Germinal center (tissue), 1 donor: ENCODE results near the gene CLDN24.

ENCODE experiments used
- DNase-seq: peaks from one replicate; pipeline ENCODE4 v3.0.0; 2012; ENCODE audit warnings: mixed read lengths, low spot score

CLDN24 gene

GRCh38 chr4:183322326-183322725 lies at the start of gene CLDN24:
CLDN24 (minus strand) TSS chr4:183322426; CDS start chr4:183322426, 0 bp downstream.
- DNase-seq: no peak

- DNase-seq: no peak
Measured at GRCh38 chr4:183370786-183371185, 48.6 kb upstream of the CLDN24 start.

- no peak for DNase-seq
Measured at GRCh38 chr4:183369073-183369472, 46.8 kb upstream of the CLDN24 start.

GRCh38 chr4:183366206-183366835 lies 44.1 kb upstream of the CLDN24 start:
- DNase-seq: no peak

- no peak for DNase-seq
Measured at GRCh38 chr4:183364025-183364424, 41.8 kb upstream of the CLDN24 start.

- DNase-seq: no peak
Measured at GRCh38 chr4:183362916-183363542, 40.8 kb upstream of the CLDN24 start.

- DNase-seq: no peak
Measured at GRCh38 chr4:183362036-183362435, 39.8 kb upstream of the CLDN24 start.

GRCh38 chr4:183360161-183360919 lies 38.1 kb upstream of the CLDN24 start:
- DNase-seq: no peak

- DNase-seq: no peak
Measured at GRCh38 chr4:183358215-183358755, 36.1 kb upstream of the CLDN24 start.

- DNase-seq: no peak
Measured at GRCh38 chr4:183356931-183357675, 34.9 kb upstream of the CLDN24 start.

- DNase-seq: no peak
Measured at GRCh38 chr4:183356173-183356830, 34.1 kb upstream of the CLDN24 start.

GRCh38 chr4:183355405-183355804 lies 33.2 kb upstream of the CLDN24 start:
- DNase-seq: no peak

- DNase-seq: no peak
Measured at GRCh38 chr4:183354219-183354618, 32.0 kb upstream of the CLDN24 start.

GRCh38 chr4:183353557-183353956 lies 31.3 kb upstream of the CLDN24 start:
- DNase-seq: no peak

GRCh38 chr4:183352546-183352945 lies 30.3 kb upstream of the CLDN24 start:
- DNase-seq: no peak

GRCh38 chr4:183350317-183351071 lies 28.3 kb upstream of the CLDN24 start:
- DNase-seq: no peak

GRCh38 chr4:183349673-183350072 lies 27.4 kb upstream of the CLDN24 start:
- no peak for DNase-seq

- DNase-seq: no peak
Measured at GRCh38 chr4:183348706-183349659, 26.8 kb upstream of the CLDN24 start.

GRCh38 chr4:183348136-183348535 lies 25.9 kb upstream of the CLDN24 start:
- no peak for DNase-seq

GRCh38 chr4:183347566-183347965 lies 25.3 kb upstream of the CLDN24 start:
- no peak for DNase-seq
